GM18505 (cell line): ENCODE data around the gene KLF7.

Source experiments
- ATAC-seq: cut with Tn5 transposase; IDR thresholded peaks from one replicate; pipeline ENCODE4 v1.9.1; 2021; ENCODE audit not compliant: unreplicated experiment
- POLR2A ChIP-seq: IDR thresholded peaks from 4 replicates; pipeline ENCODE4 v1.6.1; 2011; ENCODE audit warnings: borderline replicate concordance; ENCODE audit not compliant: insufficient read depth, insufficient read length; ENCODE audit errors: extremely low read depth

Gene KLF7

GRCh38 chr2:207092818-207093217 lies 72.9 kb downstream of the KLF7 start:
- no peak for TF ChIP-seq POLR2A
- ATAC-seq = no peak

DNA sequence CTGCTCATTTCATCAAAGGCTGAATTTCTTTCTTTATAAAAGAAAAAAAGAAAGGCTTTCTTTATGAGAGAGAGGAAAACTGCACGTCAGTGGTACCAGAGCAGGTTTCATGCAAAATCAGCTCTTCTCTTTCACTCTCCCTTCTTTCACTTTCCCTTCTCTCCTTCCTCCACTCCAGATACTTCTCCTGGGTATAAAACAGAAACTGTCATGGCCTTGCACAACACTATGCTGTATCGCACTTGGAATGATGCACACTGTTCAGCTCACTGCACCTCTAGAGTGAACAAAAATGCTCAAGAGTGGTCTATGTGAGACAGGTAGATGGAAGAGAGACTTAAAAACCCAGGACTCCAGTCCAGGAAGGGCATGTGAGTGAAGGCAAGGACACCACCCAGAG lies 73.8 kb downstream of the KLF7 start:
- no peak for TF ChIP-seq POLR2A
- no peak for ATAC-seq

DNA sequence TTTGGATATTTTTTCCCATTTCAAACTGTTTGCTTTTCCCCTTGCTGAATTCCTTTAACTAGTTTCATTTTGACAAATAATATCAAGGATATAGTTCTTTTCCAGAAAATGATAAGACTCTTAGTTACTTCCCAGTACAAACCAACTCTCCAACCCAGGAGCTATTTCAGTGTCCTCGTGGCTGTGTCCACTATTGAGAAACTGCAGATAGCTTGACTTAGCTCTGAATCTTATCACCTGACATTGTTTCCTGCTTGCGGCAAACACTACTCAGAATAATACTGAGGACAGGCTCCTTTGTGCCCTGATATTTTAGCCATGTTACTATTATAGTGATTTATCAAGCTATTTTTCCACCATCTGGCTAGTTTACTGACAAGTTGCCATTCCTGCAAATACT lies 74.6 kb downstream of the KLF7 start:
- no peak for ATAC-seq
- no peak for TF ChIP-seq POLR2A

GRCh38 chr2:207090389-207090788 lies 75.4 kb downstream of the KLF7 start:
- ATAC-seq = no peak
- no peak for TF ChIP-seq POLR2A

- no peak for TF ChIP-seq POLR2A
- ATAC-seq = no peak
Observed at GRCh38 chr2:207088839-207089238, 76.9 kb downstream of the KLF7 start.

GRCh38 chr2:207088276-207088675 lies 77.5 kb downstream of the KLF7 start:
- ATAC-seq = no peak
- TF ChIP-seq POLR2A = no peak

DNA sequence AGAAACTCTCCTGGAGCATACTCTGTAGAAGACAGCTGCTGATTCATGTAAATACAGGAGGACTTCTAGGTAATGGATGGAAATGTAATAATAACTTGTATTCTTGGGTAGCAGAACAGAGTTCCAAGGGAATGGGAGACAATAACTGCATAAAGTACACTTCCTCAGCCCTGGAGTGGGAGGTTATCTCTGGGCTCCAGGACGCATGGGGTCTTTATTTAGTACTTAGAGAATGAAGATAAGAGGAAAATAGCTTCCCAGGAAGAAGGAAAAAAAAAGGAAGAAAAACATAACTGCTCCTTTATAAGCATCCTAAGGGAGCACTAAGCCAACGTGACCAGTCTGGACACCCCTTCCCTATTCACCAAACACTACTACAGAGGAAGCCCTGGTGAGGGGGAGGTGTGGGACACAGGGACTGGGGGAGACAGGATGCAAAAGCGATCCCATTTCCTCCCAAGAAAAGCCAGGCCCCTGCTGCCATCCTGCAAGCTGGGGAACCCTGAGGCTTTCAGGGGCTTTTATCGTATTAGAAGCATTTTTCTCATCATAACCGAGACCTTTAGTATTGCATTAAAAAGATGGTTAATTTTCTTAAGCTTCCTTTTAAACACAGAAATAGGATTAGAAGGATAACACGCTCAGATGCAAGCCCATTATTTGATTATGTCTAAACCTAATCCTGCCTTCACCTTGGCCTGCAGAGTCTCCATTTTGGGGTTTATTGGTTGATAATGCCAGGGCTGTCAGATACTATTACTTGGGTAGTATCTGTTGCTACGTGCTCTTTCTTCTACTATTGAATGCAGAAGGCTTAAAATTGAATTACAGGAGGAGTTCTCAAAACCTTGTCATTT lies 78.5 kb downstream of the KLF7 start:
- no peak for TF ChIP-seq POLR2A
- no peak for ATAC-seq

DNA sequence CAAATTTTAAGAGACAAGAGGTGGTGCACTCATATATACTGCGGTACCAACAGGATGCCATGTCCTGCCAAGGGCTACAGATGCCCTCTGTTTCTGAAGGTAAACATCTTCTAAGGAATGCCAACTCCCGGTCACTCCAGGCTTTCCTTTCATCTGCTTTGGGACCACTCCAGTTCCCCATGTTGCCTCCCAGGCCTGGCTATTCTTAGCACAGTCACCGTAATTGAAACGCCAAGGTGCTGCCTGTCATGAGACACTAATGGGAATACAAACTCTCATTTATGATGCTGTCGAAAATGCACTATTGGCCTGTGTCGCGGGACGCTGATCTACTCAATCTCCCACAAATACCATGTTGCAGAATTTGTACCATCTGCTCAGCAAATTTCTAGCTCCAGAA lies 79.6 kb downstream of the KLF7 start:
- ATAC-seq = no peak

DNA sequence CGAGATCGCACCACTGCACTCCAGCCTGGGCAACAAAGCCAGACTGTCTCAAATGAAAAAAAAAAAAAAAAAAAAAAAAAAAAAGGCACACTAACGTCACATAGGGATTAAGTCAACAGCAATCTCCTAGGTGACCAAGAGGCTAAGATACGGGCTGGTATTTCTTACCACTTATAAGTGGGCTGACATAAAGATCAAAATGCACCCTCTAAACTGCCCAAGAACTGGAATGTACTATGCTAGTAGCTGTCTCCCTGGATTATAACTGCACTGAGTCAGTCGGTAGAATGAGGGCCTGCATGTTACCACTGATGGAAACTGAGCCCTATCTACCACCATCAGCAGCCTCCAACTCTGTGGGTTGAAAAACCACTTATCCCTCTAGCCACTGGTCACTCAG lies 80.6 kb downstream of the KLF7 start:
- no peak for TF ChIP-seq POLR2A
- ATAC-seq = no peak

More for the DNA sequence above, 79.6 kb downstream of the KLF7 start:
- no peak for TF ChIP-seq POLR2A

- no peak for ATAC-seq
- TF ChIP-seq POLR2A = no peak
Observed at GRCh38 chr2:207083361-207084110, 82.2 kb downstream of the KLF7 start.

GRCh38 chr2:207082619-207083018 lies 83.1 kb downstream of the KLF7 start:
- ATAC-seq = no peak
- no peak for TF ChIP-seq POLR2A

GRCh38 chr2:207078186-207078798 lies 87.5 kb downstream of the KLF7 start:
- ATAC-seq = no peak

GRCh38 chr2:207077266-207077665 lies 88.5 kb downstream of the KLF7 start:
- no peak for ATAC-seq
- no peak for TF ChIP-seq POLR2A

More at GRCh38 chr2:207078186-207078798, 87.5 kb downstream of the KLF7 start:
- no peak for TF ChIP-seq POLR2A
